HCT116 (cell line): ENCODE results near the gene AFDN. TPM values are rescaled to one million over a fixed set of nuclear protein-coding genes. Genes with fewer than 3 reads are reported as not detected.

ENCODE experiments used
- ATAC-seq: fragments of 200-7000 bp; cut with Tn5 transposase; 2 replicates; pipeline ENCODE4 v1.9.1; 2020; ENCODE audit warnings: mild to moderate bottlenecking, moderate library complexity
- BruUV-seq: library from RNA; stranded (reverse); fragments of 400-500 nt; replicated peaks from 2 replicates; lab custom pipeline; 2021; lab: Mats Ljungman, UMichigan
- CTCF ChIA-PET: fragments of 300-600 bp; sonication (Branson Sonifier 250); formaldehyde crosslinking; loops from one replicate; lab custom pipeline; 2021; ENCODE audit warnings: antibody characterized with exemption; lab: Charles Lee
- POLR2A ChIA-PET: fragments of 300-600, 350-600 bp; sonication (Branson Sonifier 250); formaldehyde crosslinking; loops from one replicate; lab custom pipeline; 2021; ENCODE audit warnings: antibody characterized with exemption; lab: Charles Lee
- RAD21 ChIA-PET, 2 experiments: fragments of 300-600 bp; sonication (Branson Sonifier 250); formaldehyde crosslinking; loops; one replicate each; lab custom pipeline; 2023; ENCODE audit warnings: low total read pairs in 2 of 2; ENCODE audit not compliant: uncharacterized antibody in 2 of 2, unreplicated experiment in 2 of 2, low non-redundant PET in 1 of 2; lab: Charles Lee
- DNase-seq: peaks from one replicate; pipeline ENCODE4 v3.0.0-alpha.2; 2010; ENCODE audit warnings: low read depth, low spot score
- H2AFZ ChIP-seq: fragments of 200-600 bp; shearing (Covaris generic), sonication (generic); 2 replicates; pipeline ENCODE4 v1.6.1; 2017; ENCODE audit warnings: low read depth, mixed run types, mixed read lengths, antibody characterized with exemption, low read length; ENCODE audit not compliant: poor library complexity, severe bottlenecking
- H3K27ac ChIP-seq: 2 replicates; pipeline ENCODE4 v1.5.1; 2012; ENCODE audit warnings: low read depth, low read length
- H3K27me3 ChIP-seq: fragments of 200-600 bp; sonication (generic); 2 replicates; pipeline ENCODE4 v1.6.1; 2016; ENCODE audit warnings: mixed run types, low read length, mixed read lengths; ENCODE audit not compliant: insufficient read depth
- H3K36me3 ChIP-seq, 2 experiments: fragments of 200-500 bp in 1 of 2; fragments of 200-600 bp in 1 of 2; sonication (Bioruptor generic) in 1 of 2; sonication (generic) in 1 of 2; 2 replicates each; pipeline versions ENCODE4 v1.5.1 to v1.6.1; 2014 to 2016; ENCODE audit warnings: low read length in 2 of 2, inconsistent platforms in 1 of 2, mixed read lengths in 1 of 2, mixed run types in 1 of 2; ENCODE audit not compliant: insufficient read depth in 2 of 2, control insufficient read depth in 1 of 2
- H3K4me1 ChIP-seq, 2 experiments: fragments of 200-600 bp in 1 of 2; sonication (generic) in 1 of 2; 2 replicates each; pipeline versions ENCODE4 v1.5.1 to v1.6.1; 2012 to 2017; ENCODE audit warnings: low read length in 2 of 2, inconsistent platforms in 1 of 2, mild to moderate bottlenecking in 1 of 2, mixed read lengths in 1 of 2, mixed run types in 1 of 2, moderate library complexity in 1 of 2; ENCODE audit not compliant: insufficient read depth in 2 of 2, control insufficient read depth in 1 of 2
- H3K4me2 ChIP-seq: fragments of 200-600 bp; sonication (generic); 2 replicates; pipeline ENCODE4 v1.6.1; 2017; ENCODE audit warnings: mixed run types, low read length, mixed read lengths
- H3K4me3 ChIP-seq, 2 experiments: fragments of 200-600 bp in 1 of 2; sonication (generic) in 1 of 2; replicated peaks in 1 of 2; 2 replicates each; pipeline ENCODE4 v1.5.1; 2011 to 2016; ENCODE audit warnings: low read length in 2 of 2, control low read depth in 1 of 2, low read depth in 1 of 2, mild to moderate bottlenecking in 1 of 2, mixed read lengths in 1 of 2, mixed run types in 1 of 2
- H3K79me2 ChIP-seq: fragments of 200-600 bp; sonication (generic); 2 replicates; pipeline ENCODE4 v1.6.1; 2017; ENCODE audit warnings: mild to moderate bottlenecking, mixed run types, low read length, moderate library complexity, mixed read lengths; ENCODE audit not compliant: insufficient read depth
- H3K9ac ChIP-seq: fragments of 200-600 bp; sonication (generic); 2 replicates; pipeline ENCODE4 v1.6.1; 2016; ENCODE audit warnings: low read length, mixed read lengths
- H3K9me2 ChIP-seq: fragments of 200-600 bp; sonication (generic), shearing (Covaris generic); 2 replicates; pipeline ENCODE4 v1.6.1; 2017; ENCODE audit warnings: mixed run types, mild to moderate bottlenecking, moderate library complexity; ENCODE audit not compliant: insufficient read depth
- H3K9me3 ChIP-seq, 2 experiments: fragments of 200-500 bp in 1 of 2; fragments of 200-600 bp in 1 of 2; sonication (Bioruptor generic) in 1 of 2; sonication (generic) in 1 of 2; 2 replicates each; pipeline ENCODE4 v1.6.1; 2014 to 2017; ENCODE audit warnings: low read length in 2 of 2, mixed read lengths in 2 of 2, inconsistent platforms in 1 of 2, low read depth in 1 of 2, mild to moderate bottlenecking in 1 of 2, mixed run types in 1 of 2, moderate library complexity in 1 of 2; ENCODE audit not compliant: control insufficient read depth in 1 of 2, insufficient read depth in 1 of 2
- H4K20me1 ChIP-seq: fragments of 200-600 bp; sonication (generic), shearing (Covaris generic); 2 replicates; pipeline ENCODE4 v1.6.1; 2017; ENCODE audit warnings: mixed run types, mild to moderate bottlenecking, moderate library complexity; ENCODE audit not compliant: insufficient read depth
- ATF3 ChIP-seq: IDR thresholded peaks from 2 replicates; pipeline ENCODE4 v1.6.1; 2012
- CBX3 ChIP-seq: IDR thresholded peaks from 2 replicates; pipeline ENCODE4 v1.6.1; 2012; ENCODE audit warnings: low read depth
- CEBPB ChIP-seq: IDR thresholded peaks from 2 replicates; pipeline ENCODE4 v1.6.1; 2012; ENCODE audit warnings: low read depth
- CTCF ChIP-seq, 3 experiments: fragments of 200-600 bp in 1 of 3; sonication (generic) in 1 of 3; IDR thresholded peaks in 2 of 3; conservative IDR thresholded peaks in 1 of 3; 2 replicates each; pipeline ENCODE4 v1.5.1; 2012 to 2017; ENCODE audit warnings: low read depth in 2 of 3, low read length in 2 of 3, antibody characterized with exemption in 1 of 3, borderline replicate concordance in 1 of 3, control low read depth in 1 of 3, mild to moderate bottlenecking in 1 of 3, mixed read lengths in 1 of 3, mixed run types in 1 of 3, moderate library complexity in 1 of 3; ENCODE audit not compliant: insufficient read depth in 1 of 3
- ELF1 ChIP-seq: IDR thresholded peaks from 2 replicates; pipeline ENCODE4 v1.6.1; 2012; ENCODE audit warnings: low read depth, borderline replicate concordance
- EZH2 ChIP-seq: fragments of 200-600 bp; sonication (generic); IDR thresholded peaks from 2 replicates; pipeline ENCODE4 v1.6.1; 2017; ENCODE audit warnings: antibody characterized with exemption, mixed run types
- FOSL1 ChIP-seq: IDR thresholded peaks from 2 replicates; pipeline ENCODE4 v1.6.1; 2012; ENCODE audit warnings: low read depth
- JUND ChIP-seq: IDR thresholded peaks from 2 replicates; pipeline ENCODE4 v1.6.1; 2012
- MAX ChIP-seq: IDR thresholded peaks from 2 replicates; pipeline ENCODE4 v1.6.1; 2012
- POLR2A ChIP-seq: IDR thresholded peaks from 2 replicates; pipeline ENCODE4 v1.7.0; 2011; ENCODE audit warnings: borderline replicate concordance; ENCODE audit not compliant: insufficient read depth, insufficient read length; ENCODE audit errors: extremely low read depth
- POLR2AphosphoS5 ChIP-seq: IDR thresholded peaks from 2 replicates; pipeline ENCODE4 v1.6.1; 2011; ENCODE audit warnings: mild to moderate bottlenecking, low read depth, low read length, moderate library complexity
- RAD21 ChIP-seq: IDR thresholded peaks from 2 replicates; pipeline ENCODE4 v1.6.1; 2012; ENCODE audit warnings: low read depth, mild to moderate bottlenecking
- REST ChIP-seq: IDR thresholded peaks from 2 replicates; pipeline ENCODE4 v1.6.1; 2012; ENCODE audit warnings: low read depth
- SIN3A ChIP-seq: IDR thresholded peaks from 2 replicates; pipeline ENCODE4 v1.6.1; 2012; ENCODE audit warnings: low read depth
- SP1 ChIP-seq: IDR thresholded peaks from 2 replicates; pipeline ENCODE4 v1.6.1; 2012; ENCODE audit warnings: low read depth
- SRF ChIP-seq: IDR thresholded peaks from 2 replicates; pipeline ENCODE4 v1.6.1; 2012; ENCODE audit warnings: low read depth
- TCF7L2 ChIP-seq: IDR thresholded peaks from 2 replicates; pipeline ENCODE4 v1.7.0; 2011; ENCODE audit warnings: borderline replicate concordance, inconsistent platforms; ENCODE audit not compliant: insufficient read depth, insufficient read length; ENCODE audit errors: extremely low read depth
- ZBTB33 ChIP-seq: IDR thresholded peaks from 2 replicates; pipeline ENCODE4 v1.6.1; 2011; ENCODE audit warnings: mild to moderate bottlenecking, low read length, moderate library complexity; ENCODE audit not compliant: insufficient replicate concordance; ENCODE audit errors: extremely low read depth
- ZFX ChIP-seq: fragments of 450-650 bp; IDR thresholded peaks from 2 replicates; pipeline ENCODE4 v1.6.1; 2017
- intact Hi-C: fragments of 100-400 bp; cut with micrococcal nuclease; formaldehyde crosslinking; loops from 2 replicates; pipeline ENCODE4 v1.10.0; 2022
- total RNA-seq: library from RNA; stranded (reverse); gene quantifications from one replicate; pipeline ENCODE4 v1.2.1, GENCODE V29; 2021; ENCODE audit not compliant: unreplicated experiment

The AFDN gene
- total RNA-seq, 1 experiment from 2014 or later = 59.4 TPM

- no peak overlapping the region for H3K27ac ChIP-seq
- ChIA-PET POLR2A (no interaction called here), RAD21 (no interaction called here), CTCF (no interaction called here)
- no TSS peak for BruUV-seq
- no peak for TF ChIP-seq REST
- TF ChIP-seq ATF3 = no peak
- no peak for TF ChIP-seq ELF1
- no peak for TF ChIP-seq MAX
- no peak for TF ChIP-seq JUND
- no peak for TF ChIP-seq SIN3A
- no peak for TF ChIP-seq RAD21
- TF ChIP-seq FOSL1 = no peak
- no peak for TF ChIP-seq CEBPB
- TF ChIP-seq POLR2A = no peak
- no peak for TF ChIP-seq TCF7L2
- TF ChIP-seq ZBTB33 = no peak
- TF ChIP-seq CTCF (IDR thresholded peaks at IDR 0.05 in 2 of 3, conservative IDR thresholded peaks at IDR 0.05 in 1 of 3; ENCODE audit: borderline replicate concordance in 1 of 3, insufficient read depth in 1 of 3, low read depth in 2 of 3, low read length in 2 of 3) = no peak
- no peak for TF ChIP-seq EZH2
- TF ChIP-seq SRF = no peak
- TF ChIP-seq POLR2AphosphoS5 = no peak
- no peak for TF ChIP-seq SP1
- TF ChIP-seq CBX3 = no peak
- TF ChIP-seq ZFX = no peak
- no peaks in the 10 kb centered on the region for H4K20me1 ChIP-seq
- H3K4me3 ChIP-seq = no peak overlapping the region
- no peak overlapping the region for H3K4me2 ChIP-seq
- no peaks in the 10 kb centered on the region for H3K27me3 ChIP-seq
- no peaks in the 10 kb centered on the region for H3K36me3 ChIP-seq
- H3K4me1 ChIP-seq = no peaks in the 10 kb centered on the region
- no peak overlapping the region for H3K9ac ChIP-seq
- no peak for DNase-seq
- no peak overlapping the region for H2AFZ ChIP-seq
- no peaks in the 10 kb centered on the region for H3K79me2 ChIP-seq
- no peaks in the 10 kb centered on the region for H3K9me2 ChIP-seq
- intact Hi-C loops = no loop called here
- ATAC-seq = no peak
- H3K9me3 ChIP-seq = no peaks in the 10 kb centered on the region
These were observed 39.6 kb upstream of the AFDN start for GRCh38 chr6:167786853-167787675.
